OCI-LY7 (cell line): ENCODE measurements around the gene TAS2R1.

Source experiments
- CTCF ChIP-seq: fragments of 200-600 bp; sonication (generic); conservative IDR thresholded peaks from 2 replicates; pipeline ENCODE4 v1.5.1; 2014; ENCODE audit warnings: mild to moderate bottlenecking, antibody characterized with exemption, low read length, moderate library complexity, mixed read lengths
- EZH2phosphoT487 ChIP-seq: fragments of 200-600 bp; sonication (generic); IDR thresholded peaks from 2 replicates; pipeline ENCODE4 v1.6.1; 2018; ENCODE audit warnings: low read depth, borderline replicate concordance, mild to moderate bottlenecking, mixed run types, antibody characterized with exemption, low read length, moderate library complexity, mixed read lengths

- no peak for TF ChIP-seq CTCF
- TF ChIP-seq EZH2phosphoT487: no peak
Measured at GRCh38 chr5:9625286-9625685, 4.9 kb downstream of the TAS2R1 start.
